ENCODE results near the gene THAP6.

The THAP6 gene

GRCh38 chr4:75545526-75545925, 31.3 kb downstream of the THAP6 start:
- no peak overlapping the region for H3K4me2 ChIP-seq (ENCODE audit: insufficient read depth, low read length)
- no peak overlapping the region for H2AFZ ChIP-seq (ENCODE audit: low read depth, low read length)
- ATAC-seq (ENCODE audit: insufficient read depth, low read depth) = no peak
- H3K9ac ChIP-seq (ENCODE audit: low read depth, low read length) = no peak overlapping the region
- no peaks in the 10 kb centered on the region for H3K4me1 ChIP-seq (ENCODE audit: insufficient read depth, low read length)
- H3K36me3 ChIP-seq (ENCODE audit: insufficient read depth, low read length) = 0 out of 2 replicates have a peak, but pooled peaks cover 2% of the 10 kb centered on the region
- no peak for DNase-seq
- no peaks in the 10 kb centered on the region for H3K9me3 ChIP-seq (ENCODE audit: insufficient read depth, low read length, severe bottlenecking)
- TF ChIP-seq EZH2 (IDR thresholded peaks at IDR 0.05; ENCODE audit: borderline replicate concordance, low read depth, low read length, severe bottlenecking) = no peak
- no peak for TF ChIP-seq CTCF (IDR thresholded peaks at IDR 0.05; ENCODE audit: borderline replicate concordance, extremely low read depth, low read length, poor library complexity, severe bottlenecking)
- H3K79me2 ChIP-seq (ENCODE audit: insufficient read depth, low read length) = no peaks in the 10 kb centered on the region
- no peaks in the 10 kb centered on the region for H3K27me3 ChIP-seq (ENCODE audit: insufficient read depth, low read length, poor library complexity)
- H3K27ac ChIP-seq (ENCODE audit: low read length) = no peak overlapping the region
- no peak overlapping the region for H3K4me3 ChIP-seq (ENCODE audit: low read depth in 1 of 2, low read length in 2 of 2)
- no peaks in the 10 kb centered on the region for H4K20me1 ChIP-seq (ENCODE audit: insufficient read depth, low read length)

DNA sequence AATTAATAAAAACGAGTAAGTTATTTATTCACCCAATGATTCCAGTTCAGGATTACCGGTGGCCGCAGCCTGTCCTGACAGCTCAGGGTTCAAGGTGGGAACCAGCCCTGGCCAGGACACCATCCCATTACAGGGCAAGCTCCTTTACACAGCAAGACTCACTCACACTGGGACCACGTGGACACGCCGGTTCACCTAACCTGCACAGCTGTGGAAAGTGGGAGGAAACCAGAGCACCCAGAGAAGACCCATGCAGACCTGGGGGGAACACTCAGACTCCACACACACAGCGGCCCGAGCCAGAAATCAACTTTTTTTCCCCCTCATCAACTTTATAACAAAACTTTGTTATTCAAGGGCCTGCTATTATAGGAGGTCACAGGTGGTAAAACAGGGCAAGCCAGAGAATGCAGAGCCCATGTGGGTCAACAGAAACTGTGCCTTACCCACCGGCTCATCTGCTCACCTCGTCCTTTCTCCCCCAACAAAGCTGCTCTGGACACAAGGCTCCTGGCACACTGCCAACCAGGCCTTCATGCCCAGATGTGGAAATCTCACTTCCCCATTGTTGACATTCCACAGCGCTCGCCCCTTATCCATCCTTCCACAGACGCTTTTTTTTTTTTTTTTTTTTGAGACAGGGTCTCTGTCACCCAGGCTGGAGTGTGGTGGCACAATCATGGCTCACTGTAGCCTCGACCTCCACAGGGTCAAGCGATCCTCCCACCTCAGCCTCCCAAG, 33.5 kb downstream of the THAP6 start:
- Histone ChIP-seq H3K4me1 (ENCODE audit: insufficient read depth, low read length) (no peaks in the 10 kb centered on the region), H3K27ac (ENCODE audit: low read length) (no peak overlapping the region), H3K36me3 (ENCODE audit: insufficient read depth, low read length) (no peaks in the 10 kb centered on the region), H3K79me2 (ENCODE audit: insufficient read depth, low read length) (no peaks in the 10 kb centered on the region), H2AFZ (ENCODE audit: low read depth, low read length) (no peak overlapping the region), H3K9me3 (ENCODE audit: insufficient read depth, low read length, severe bottlenecking) (no peaks in the 10 kb centered on the region), H4K20me1 (ENCODE audit: insufficient read depth, low read length) (no peaks in the 10 kb centered on the region), H3K9ac (ENCODE audit: low read depth, low read length) (no peak overlapping the region), H3K27me3 (ENCODE audit: insufficient read depth, low read length, poor library complexity) (no peaks in the 10 kb centered on the region), H3K4me2 (ENCODE audit: insufficient read depth, low read length) (no peak overlapping the region), H3K4me3 (ENCODE audit: low read depth in 1 of 2, low read length in 2 of 2) (no peak overlapping the region)
- ATAC-seq (ENCODE audit: insufficient read depth, low read depth) (no peak), DNase-seq (no peak)
- TF ChIP-seq EZH2 (IDR thresholded peaks at IDR 0.05; ENCODE audit: borderline replicate concordance, low read depth, low read length, severe bottlenecking) (no peak), CTCF (IDR thresholded peaks at IDR 0.05; ENCODE audit: borderline replicate concordance, extremely low read depth, low read length, poor library complexity, severe bottlenecking) (no peak)

DNA sequence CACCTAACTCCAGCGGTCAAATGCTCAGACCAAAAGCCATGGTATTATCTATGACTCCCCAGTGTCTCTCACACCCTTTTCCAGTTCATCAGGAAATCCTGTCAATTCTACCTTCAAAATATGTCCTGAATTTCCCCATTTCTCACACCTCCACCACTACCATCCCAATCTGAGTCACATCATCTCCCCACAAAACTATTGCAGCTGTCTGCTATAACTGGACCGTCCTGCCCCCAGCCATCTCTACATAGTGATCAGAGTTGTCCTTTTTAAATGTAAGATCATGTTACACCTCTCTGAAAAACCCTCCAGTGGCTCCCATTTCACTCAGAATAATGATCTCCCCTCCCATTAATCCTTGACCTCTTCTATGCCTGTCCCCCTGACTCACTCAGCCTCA, 34.7 kb downstream of the THAP6 start:
- ATAC-seq (ENCODE audit: insufficient read depth, low read depth) (no peak), DNase-seq (no peak)
- no peaks in the 10 kb centered on the region for H3K27me3 ChIP-seq (ENCODE audit: insufficient read depth, low read length, poor library complexity)
- no peaks in the 10 kb centered on the region for H3K9me3 ChIP-seq (ENCODE audit: insufficient read depth, low read length, severe bottlenecking)
- H3K4me3 ChIP-seq (ENCODE audit: low read depth in 1 of 2, low read length in 2 of 2) = no peak overlapping the region
- no peaks in the 10 kb centered on the region for H3K79me2 ChIP-seq (ENCODE audit: insufficient read depth, low read length)
- H3K27ac ChIP-seq (ENCODE audit: low read length) = no peak overlapping the region
- TF ChIP-seq CTCF (IDR thresholded peaks at IDR 0.05; ENCODE audit: borderline replicate concordance, extremely low read depth, low read length, poor library complexity, severe bottlenecking) (no peak), EZH2 (IDR thresholded peaks at IDR 0.05; ENCODE audit: borderline replicate concordance, low read depth, low read length, severe bottlenecking) (no peak)
- H3K36me3 ChIP-seq (ENCODE audit: insufficient read depth, low read length) = no peaks in the 10 kb centered on the region
- no peak overlapping the region for H2AFZ ChIP-seq (ENCODE audit: low read depth, low read length)
- no peak overlapping the region for H3K4me2 ChIP-seq (ENCODE audit: insufficient read depth, low read length)
- no peak overlapping the region for H3K9ac ChIP-seq (ENCODE audit: low read depth, low read length)
- no peaks in the 10 kb centered on the region for H3K4me1 ChIP-seq (ENCODE audit: insufficient read depth, low read length)
- no peaks in the 10 kb centered on the region for H4K20me1 ChIP-seq (ENCODE audit: insufficient read depth, low read length)

All from DND-41 (cell line).